Left lung (tissue), 14 donors: Measurements from ENCODE around the gene LRRK1. TPM values are rescaled to one million over a fixed set of nuclear protein-coding genes. Genes with fewer than 3 reads are reported as not detected.

Experiments
- ATAC-seq: fragments of 200-7000 bp; cut with Tn5 transposase; one replicate; pipeline ENCODE4 v1.9.1; 2020; ENCODE audit warnings: moderate library complexity
- DNase-seq, 4 donors: peaks; one replicate each; pipeline ENCODE4 v3.0.0-alpha.2; 2013 to 2020
- H3K27ac ChIP-seq, 2 donors: fragments of 200-600 bp; sonication (generic) in 1 of 2; one replicate each; pipeline versions ENCODE4 v1.5.0 to v1.8.0; 2020 to 2021
- H3K27me3 ChIP-seq, 2 donors: fragments of 200-600 bp; sonication (generic) in 1 of 2; one replicate each; pipeline versions ENCODE4 v1.5.0 to v1.8.0; 2020 to 2021
- H3K36me3 ChIP-seq, 2 donors: fragments of 200-600 bp; sonication (generic) in 1 of 2; one replicate each; pipeline versions ENCODE4 v1.5.0 to v1.8.0; 2020 to 2021
- H3K4me1 ChIP-seq, 2 donors: fragments of 200-600 bp; one replicate each; pipeline ENCODE4 v1.8.0; 2021
- H3K4me3 ChIP-seq, 2 donors: fragments of 200-600 bp; sonication (generic) in 1 of 2; one replicate each; pipeline versions ENCODE4 v1.5.0 to v1.8.0; 2020 to 2021; ENCODE audit warnings: mild to moderate bottlenecking in 1 of 2
- H3K9me3 ChIP-seq, 2 donors: fragments of 200-600 bp; sonication (generic) in 1 of 2; one replicate each; pipeline versions ENCODE4 v1.5.0 to v1.8.0; 2020 to 2021
- CTCF ChIP-seq, 2 donors: fragments of 200-600 bp; sonication (generic) in 1 of 2; IDR thresholded peaks; one replicate each; pipeline versions ENCODE4 v1.5.0 to v1.8.0; 2021; ENCODE audit warnings: antibody characterized with exemption in 2 of 2
- intact Hi-C, 2 donors: fragments of 100-400 bp; cut with DNase I; formaldehyde crosslinking; loops; one replicate each; pipeline versions ENCODE4 v1.11.2 to v1.14.2; 2022
- long read RNA-seq, 12 donors: library from polyadenylated mRNA in 2 of 12; unstranded in 2 of 12; transcript quantifications; one replicate each; pipeline ENCODE4 v2.0.0 and lab custom pipeline, GENCODE V29; 2019 to 2026
- polyA plus RNA-seq, 6 donors: library from polyadenylated mRNA; unstranded; fragments of 120-200 nt; gene quantifications; one replicate each; pipeline ENCODE4 v1.2.1, GENCODE V29; 2013; ENCODE audit not compliant: insufficient read length in 6 of 6
- total RNA-seq, 2 donors: library from RNA; stranded (reverse); fragmentation: NEBNext Ultra II Directional; extraction: Animal tissue kit (Norgen Biotek cat#: 25700); gene quantifications; one replicate each; pipeline ENCODE4 v1.2.1, GENCODE V29; 2021
- donor health status: DM: no; HTN: yes; CAD: no.
- donor health status: DM: no; HTN: no; CAD: no.

Gene LRRK1, protein sequence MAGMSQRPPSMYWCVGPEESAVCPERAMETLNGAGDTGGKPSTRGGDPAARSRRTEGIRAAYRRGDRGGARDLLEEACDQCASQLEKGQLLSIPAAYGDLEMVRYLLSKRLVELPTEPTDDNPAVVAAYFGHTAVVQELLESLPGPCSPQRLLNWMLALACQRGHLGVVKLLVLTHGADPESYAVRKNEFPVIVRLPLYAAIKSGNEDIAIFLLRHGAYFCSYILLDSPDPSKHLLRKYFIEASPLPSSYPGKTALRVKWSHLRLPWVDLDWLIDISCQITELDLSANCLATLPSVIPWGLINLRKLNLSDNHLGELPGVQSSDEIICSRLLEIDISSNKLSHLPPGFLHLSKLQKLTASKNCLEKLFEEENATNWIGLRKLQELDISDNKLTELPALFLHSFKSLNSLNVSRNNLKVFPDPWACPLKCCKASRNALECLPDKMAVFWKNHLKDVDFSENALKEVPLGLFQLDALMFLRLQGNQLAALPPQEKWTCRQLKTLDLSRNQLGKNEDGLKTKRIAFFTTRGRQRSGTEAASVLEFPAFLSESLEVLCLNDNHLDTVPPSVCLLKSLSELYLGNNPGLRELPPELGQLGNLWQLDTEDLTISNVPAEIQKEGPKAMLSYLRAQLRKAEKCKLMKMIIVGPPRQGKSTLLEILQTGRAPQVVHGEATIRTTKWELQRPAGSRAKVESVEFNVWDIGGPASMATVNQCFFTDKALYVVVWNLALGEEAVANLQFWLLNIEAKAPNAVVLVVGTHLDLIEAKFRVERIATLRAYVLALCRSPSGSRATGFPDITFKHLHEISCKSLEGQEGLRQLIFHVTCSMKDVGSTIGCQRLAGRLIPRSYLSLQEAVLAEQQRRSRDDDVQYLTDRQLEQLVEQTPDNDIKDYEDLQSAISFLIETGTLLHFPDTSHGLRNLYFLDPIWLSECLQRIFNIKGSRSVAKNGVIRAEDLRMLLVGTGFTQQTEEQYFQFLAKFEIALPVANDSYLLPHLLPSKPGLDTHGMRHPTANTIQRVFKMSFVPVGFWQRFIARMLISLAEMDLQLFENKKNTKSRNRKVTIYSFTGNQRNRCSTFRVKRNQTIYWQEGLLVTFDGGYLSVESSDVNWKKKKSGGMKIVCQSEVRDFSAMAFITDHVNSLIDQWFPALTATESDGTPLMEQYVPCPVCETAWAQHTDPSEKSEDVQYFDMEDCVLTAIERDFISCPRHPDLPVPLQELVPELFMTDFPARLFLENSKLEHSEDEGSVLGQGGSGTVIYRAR (N-terminal part only)
- total RNA-seq (10 to 100 TPM; 23.1 to 24.2 TPM), polyA plus RNA-seq (1 to 10 TPM; 1.9 to 3.9 (median 2.6) TPM)
- long read RNA-seq, donor 1, partial matches to known transcripts = 25 of 40 reads
- long read RNA-seq, donor 1, other reads (novel, unspliced or antisense) = 15 of 40 reads
- long read RNA-seq, donor 2 = 0 reads
- long read RNA-seq, donor 3 = 0 reads
- long read RNA-seq, donor 4 = 0 reads
- long read RNA-seq, donor 5 = 0 reads
- long read RNA-seq, donor 6 = 0 reads
- long read RNA-seq, donor 7 = 0 reads
- long read RNA-seq, donor 8 = 0 reads
- long read RNA-seq, donor 9 = 0 reads
- long read RNA-seq, donor 10, partial matches to known transcripts = 1 of 4 reads
- long read RNA-seq, donor 10, other reads (novel, unspliced or antisense) = 2 of 4 reads
- long read RNA-seq, donor 11 = 0 reads
- long read RNA-seq, donor 12 = 0 reads

GRCh38 chr15:100918690-100919480, at the start of gene LRRK1:
LRRK1 (plus strand) TSS chr15:100919357; CDS start chr15:100924633, 5,276 bp downstream.
- H3K27ac ChIP-seq = peak within 1 kb of the TSS; percentile 59 to 62
- TF ChIP-seq CTCF (IDR thresholded peaks at IDR 0.05) = no peak
- H3K27me3 ChIP-seq = peaks cover 0 to 23% of the 10 kb centered on the region in 2 donors
- ATAC-seq (peak; percentile 59), DNase-seq (peak in 2 of 4 donors; percentile 46 to 94)
- H3K4me3 ChIP-seq = peak within 1 kb of the TSS; percentile 57 to 67
- no peaks in the 10 kb centered on the region for H3K9me3 ChIP-seq
- H3K4me1 ChIP-seq = peaks cover 0 to 54% of the 10 kb centered on the region in 2 donors
- H3K36me3 ChIP-seq = no peaks in the 10 kb centered on the region
- intact Hi-C loops = loop anchor here in 1 of 2 donors (5.0 kb wide), 1 partner anchor 88 kb away; no protein-coding TSS in a partner anchor

DNA sequence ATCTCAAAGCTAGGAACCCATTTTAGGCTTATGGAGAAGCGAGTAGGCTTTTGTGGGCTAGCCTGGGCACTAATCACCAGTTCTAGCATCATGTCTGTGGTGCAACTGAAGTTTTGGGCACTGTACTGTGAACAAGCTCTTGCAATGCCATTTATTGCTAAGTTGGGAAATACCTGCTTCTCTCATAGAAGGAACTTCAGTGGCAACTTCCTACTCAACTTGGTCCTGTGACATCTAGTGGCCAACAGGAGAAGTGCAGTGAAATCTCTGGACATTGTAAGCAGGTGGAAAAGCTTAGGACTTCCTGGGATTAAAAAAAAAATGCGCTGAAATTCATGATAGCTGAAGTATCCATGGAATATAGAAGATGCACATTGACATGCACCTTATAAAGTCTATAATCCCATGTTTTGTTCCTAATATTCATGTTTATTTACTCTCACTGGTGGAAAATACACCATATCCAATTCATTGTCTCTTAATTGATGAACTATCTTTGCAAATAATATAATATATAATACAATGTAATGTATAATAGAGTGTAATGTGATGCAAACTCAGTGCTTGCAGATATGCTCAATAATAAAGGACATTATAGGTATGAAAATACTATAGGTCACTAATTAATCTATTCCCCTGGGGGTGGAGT, 46.0 kb upstream of the LRRK1 start:
- Histone ChIP-seq H3K27ac (no peak overlapping the region), H3K4me1 (no peaks in the 10 kb centered on the region), H3K36me3 (no peaks in the 10 kb centered on the region), H3K4me3 (no peak overlapping the region), H3K27me3 (peaks cover 3 to 42% of the 10 kb centered on the region in 2 donors), H3K9me3 (peaks cover 0 to 7% of the 10 kb centered on the region in 2 donors)
- DNase-seq (peak in 2 of 4 donors; percentile 60 to 83), ATAC-seq (peak; percentile 94)
- intact Hi-C loops = loop anchor here in 1 of 2 donors (5.0 kb wide), 1 partner anchor 246 kb away; no protein-coding TSS in a partner anchor
- peak; percentile 87 to 89 for TF ChIP-seq CTCF (IDR thresholded peaks at IDR 0.05)

DNA sequence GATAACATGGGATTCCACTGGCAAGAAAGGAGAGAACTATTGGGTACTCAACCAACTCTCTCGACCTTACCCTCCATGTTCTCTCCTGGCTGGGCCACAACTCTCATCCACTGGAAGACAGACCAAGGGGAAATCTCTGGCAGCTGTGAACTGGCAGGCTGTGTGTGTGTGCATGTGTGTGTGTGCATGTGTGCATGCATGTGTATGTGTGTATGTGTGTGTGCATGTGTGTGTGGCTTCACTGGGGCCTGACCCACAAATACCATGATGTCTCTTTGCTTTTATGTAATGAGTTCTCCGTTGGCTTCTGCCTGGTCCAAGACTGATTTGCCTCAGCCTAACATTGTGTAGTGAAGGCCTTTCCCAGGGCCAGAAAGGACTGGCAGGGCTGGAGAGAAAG, 43.7 kb upstream of the LRRK1 start:
- intact Hi-C loops = no loop called here
- no peaks in the 10 kb centered on the region for H3K36me3 ChIP-seq
- TF ChIP-seq CTCF (IDR thresholded peaks at IDR 0.05) = no peak
- peaks cover 13 to 66% of the 10 kb centered on the region in 2 donors for H3K27me3 ChIP-seq
- no peak overlapping the region for H3K4me3 ChIP-seq
- H3K27ac ChIP-seq = no peak overlapping the region
- H3K4me1 ChIP-seq = peaks cover 0 to 18% of the 10 kb centered on the region in 2 donors
- ATAC-seq (no peak), DNase-seq (no peak)
- H3K9me3 ChIP-seq = no peaks in the 10 kb centered on the region
